ENCODE measurements around the gene KRTAP10-8.
"Not testable (repeated sequence)": the region's sequence is repeated elsewhere in the genome, so short reads cannot be mapped to it uniquely, and the experiment has no call there.

Gene KRTAP10-8, protein sequence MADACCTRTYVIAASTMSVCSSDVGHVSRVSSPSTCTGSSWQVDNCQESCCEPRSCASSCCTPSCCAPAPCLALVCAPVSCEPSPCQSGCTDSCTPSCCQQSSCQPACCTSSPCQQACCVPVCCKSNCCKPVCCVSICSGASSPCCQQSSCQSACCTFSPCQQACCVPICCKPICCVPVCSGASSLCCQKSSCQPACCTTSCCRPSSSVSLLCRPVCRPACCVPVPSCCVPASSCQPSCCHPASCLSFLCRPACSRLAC

DNA sequence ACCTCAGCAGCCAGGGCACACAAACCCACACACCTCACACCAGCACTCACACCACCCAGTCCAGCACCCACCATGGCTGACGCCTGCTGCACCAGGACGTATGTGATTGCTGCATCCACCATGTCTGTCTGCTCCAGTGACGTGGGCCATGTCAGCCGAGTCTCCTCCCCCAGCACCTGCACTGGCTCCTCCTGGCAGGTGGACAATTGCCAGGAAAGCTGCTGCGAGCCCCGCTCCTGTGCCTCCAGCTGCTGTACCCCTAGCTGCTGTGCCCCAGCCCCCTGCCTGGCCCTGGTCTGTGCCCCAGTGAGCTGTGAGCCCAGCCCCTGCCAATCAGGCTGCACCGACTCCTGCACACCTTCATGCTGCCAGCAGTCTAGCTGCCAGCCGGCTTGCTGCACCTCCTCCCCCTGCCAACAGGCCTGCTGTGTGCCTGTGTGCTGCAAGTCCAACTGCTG, at the start of gene KRTAP10-8:
Gene KRTAP10-8 (plus strand): TSS at position 51 of the 458 bp plus-strand sequence. CDS start 22 bp downstream, at position 73.
- no peak for DNase-seq

- DNase-seq: no peak
Measured at GRCh38 chr21:44564099-44564498, 47.8 kb upstream of the KRTAP10-8 start.

- DNase-seq: no peak
Measured at GRCh38 chr21:44564886-44565598, 46.8 kb upstream of the KRTAP10-8 start.

- no peak for DNase-seq
Measured at GRCh38 chr21:44566403-44566802, 45.5 kb upstream of the KRTAP10-8 start.

DNA sequence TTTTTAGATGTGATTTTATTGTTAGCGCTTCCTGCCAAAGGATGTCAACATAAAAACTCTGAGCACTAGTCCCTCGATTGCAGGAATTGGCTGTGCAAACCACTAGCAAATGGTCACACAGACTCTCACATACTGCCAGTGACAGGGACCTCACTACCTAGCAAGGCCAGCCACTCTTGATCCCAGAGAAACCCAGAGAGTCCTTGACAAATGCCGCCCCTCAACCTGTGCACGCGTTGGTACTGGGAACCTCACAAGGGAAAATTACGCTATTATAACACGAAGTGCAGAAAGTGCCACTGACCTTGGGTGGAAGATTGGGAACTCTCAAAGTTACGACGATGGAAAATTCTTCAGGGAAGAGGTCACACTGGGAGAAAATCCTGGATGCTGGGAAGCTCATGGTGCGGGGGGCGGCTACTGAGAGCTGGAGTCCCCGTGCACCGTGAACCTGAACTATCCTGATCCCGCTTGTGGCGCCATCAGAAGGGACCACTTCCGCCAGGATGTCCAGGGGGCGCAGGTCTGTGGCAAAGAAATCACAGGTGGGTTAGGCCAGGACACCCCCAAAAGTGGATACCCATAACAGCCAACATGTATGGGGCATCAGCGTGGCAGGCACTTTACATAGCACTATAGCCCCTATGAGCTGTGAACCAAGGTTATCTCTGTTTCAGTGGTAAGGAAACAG, 44.3 kb upstream of the KRTAP10-8 start:
- no peak for DNase-seq

GRCh38 chr21:44568261-44568660, 43.6 kb upstream of the KRTAP10-8 start:
- no peak for DNase-seq

GRCh38 chr21:44568667-44569556, 43.0 kb upstream of the KRTAP10-8 start:
- DNase-seq: no peak

DNA sequence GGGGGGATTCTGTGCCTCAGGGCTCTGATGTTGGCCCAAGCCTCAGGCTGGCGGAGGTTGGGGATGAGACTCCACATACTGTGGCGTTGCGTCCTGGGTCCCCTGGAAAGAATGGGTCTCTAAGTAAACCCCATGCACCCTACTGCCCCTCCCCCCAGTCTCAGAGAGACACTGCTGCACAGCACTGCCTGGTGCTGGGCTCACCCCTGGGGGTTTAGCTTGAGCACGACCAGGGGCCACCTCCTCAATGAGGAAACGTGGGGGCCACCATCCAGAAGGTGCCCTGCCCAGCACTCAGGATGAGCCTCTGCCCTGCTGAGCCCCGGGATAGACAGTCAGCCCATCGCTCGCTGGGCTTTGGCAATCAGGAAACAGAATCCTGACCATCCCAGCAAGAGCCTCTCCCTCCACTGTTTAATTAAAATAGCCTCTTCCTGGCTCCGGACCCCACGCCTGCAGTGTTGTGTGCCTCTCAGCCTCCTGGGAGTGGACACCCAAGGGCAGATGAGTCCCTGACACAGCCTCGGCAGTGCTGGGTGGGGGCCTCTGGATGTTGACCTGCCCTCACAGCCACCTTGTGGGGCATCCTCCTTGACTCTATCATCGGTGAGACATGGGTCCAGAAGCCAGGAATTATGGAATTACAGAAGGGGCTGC, 41.9 kb upstream of the KRTAP10-8 start:
- no peak for DNase-seq

DNA sequence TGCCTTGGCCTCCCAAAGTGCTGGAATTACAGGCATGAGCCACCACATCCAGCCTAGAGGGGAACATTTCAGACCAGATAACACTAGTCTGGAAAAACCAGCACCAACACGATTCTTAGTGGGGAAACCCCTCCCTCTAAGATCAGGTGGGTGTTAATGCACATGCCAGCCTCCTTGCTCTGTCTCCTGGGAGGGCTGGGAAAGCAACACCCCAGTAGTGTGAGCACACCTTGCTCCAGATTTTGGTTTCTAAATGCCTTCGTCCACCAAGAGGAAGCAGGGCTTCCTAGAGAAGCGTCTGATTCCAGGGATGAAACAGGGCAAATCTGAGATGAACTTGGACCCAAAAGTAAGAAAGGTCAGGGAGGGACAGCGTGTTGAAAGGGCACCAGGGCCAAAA, 40.6 kb upstream of the KRTAP10-8 start:
- DNase-seq: no peak

- no peak for DNase-seq
Measured at GRCh38 chr21:44571844-44572782, 39.8 kb upstream of the KRTAP10-8 start.

DNA sequence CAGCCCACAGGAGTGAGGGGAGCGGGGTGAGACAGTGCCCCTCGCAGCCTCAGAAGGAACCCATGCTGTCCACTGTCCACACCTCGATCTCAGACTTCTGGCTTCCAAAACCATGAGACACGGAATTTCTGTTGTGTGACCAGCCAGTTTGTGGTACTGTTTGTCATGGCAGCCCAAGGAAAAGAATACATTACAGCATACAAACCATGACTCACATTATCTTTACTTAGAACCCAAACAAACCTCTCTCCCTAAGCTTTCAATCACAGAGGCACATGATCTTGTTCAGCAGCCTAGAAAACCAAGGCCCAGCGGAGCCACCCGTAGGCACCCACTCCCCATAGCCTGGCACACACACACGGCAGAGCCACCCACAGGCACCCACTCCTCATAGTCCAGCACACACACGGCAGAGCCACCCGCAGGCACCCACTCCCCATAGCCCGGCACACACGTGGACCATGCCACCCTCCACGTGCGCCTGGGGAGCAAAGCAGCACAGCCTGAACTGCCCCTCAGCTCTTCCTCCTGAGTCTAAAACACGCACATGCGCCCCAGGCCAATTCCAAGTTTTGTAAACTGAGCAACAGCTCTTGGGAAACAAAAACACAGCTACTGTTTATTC, 38.8 kb upstream of the KRTAP10-8 start:
- DNase-seq: no peak

GRCh38 chr21:44573630-44574456, 38.0 kb upstream of the KRTAP10-8 start, which contains the start of gene KRTAP10-4:
Gene KRTAP10-4, plus strand, starts transcription at chr21:44573729. Its CDS starts 30 bp downstream, at chr21:44573759.
- DNase-seq: not testable (repeated sequence)

DNA sequence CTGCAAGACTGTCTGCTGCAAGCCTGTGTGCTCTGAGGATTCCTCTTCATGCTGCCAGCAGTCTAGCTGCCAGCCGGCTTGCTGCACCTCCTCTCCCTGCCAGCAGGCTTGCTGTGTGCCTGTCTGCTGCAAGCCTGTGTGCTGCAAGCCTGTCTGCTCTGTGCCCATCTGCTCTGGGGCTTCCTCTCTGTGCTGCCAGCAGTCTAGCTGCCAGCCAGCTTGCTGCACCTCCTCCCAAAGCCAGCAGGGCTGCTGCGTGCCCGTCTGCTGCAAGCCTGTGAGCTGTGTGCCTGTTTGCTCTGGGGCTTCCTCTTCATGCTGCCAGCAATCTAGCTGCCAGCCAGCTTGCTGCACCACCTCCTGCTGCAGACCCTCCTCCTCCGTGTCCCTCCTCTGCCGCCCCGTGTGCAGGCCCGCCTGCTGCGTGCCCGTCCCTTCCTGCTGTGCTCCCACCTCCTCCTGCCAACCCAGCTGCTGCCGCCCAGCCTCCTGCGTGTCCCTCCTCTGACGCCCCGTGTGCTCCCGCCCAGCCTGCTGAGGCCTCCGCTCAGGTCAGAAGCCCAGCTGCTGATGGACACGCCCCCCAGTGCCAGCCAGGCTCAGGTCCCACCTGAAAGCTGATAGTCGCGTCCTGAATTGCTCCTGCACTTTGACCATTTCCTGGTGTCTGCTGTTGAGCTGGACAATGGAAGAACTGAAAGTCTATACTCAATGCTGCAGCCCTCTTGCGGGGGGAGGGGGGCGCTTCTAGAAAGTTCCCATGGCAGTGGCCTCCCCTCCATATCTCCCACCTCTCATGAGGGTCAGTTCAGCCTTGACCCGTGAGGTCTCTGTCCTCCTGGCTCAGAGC, 37.2 kb upstream of the KRTAP10-8 start:
- DNase-seq: no peak

DNA sequence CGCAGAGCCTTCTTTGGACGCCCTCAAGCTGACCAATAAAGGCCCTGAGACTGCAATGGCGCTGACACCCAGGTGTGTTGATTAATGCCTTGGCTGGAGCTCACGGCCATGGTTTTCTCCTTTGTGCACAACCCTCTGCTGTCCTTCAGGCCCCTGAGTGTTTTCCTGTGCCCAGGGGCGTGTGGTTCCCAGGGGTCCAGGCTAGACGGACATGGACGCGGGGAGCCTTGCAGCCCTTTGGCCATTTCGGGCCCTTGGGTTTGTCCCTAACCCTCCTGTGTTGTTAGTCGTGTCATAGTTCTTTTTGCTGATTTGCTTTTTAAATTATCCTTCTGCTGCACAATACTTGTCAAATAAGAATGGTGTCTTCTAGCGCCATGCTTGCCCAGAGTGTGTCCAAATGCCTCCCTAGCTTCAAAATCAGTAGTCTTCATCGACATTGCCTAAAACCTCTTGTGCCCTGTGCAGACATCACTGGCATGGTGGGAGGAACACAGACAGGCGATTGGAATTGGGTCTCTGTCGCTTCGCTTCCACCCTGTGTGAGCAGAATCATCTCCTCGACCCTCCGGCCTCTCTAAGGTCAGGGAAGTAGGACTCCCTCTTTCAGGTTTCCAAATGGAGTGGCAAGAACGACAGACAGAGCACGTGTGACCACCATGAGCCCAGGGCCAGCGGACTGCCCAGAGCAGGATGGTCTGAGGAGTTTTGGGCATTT, 36.4 kb upstream of the KRTAP10-8 start:
- DNase-seq: no peak

- DNase-seq: no peak
Measured at GRCh38 chr21:44576025-44576420, 35.9 kb upstream of the KRTAP10-8 start.

GRCh38 chr21:44578371-44579055, 33.4 kb upstream of the KRTAP10-8 start:
- DNase-seq: no peak

All from NCI-H1436 treated with DMSO at 0.1 percent for 48 hours (cell line).